ENCODE data around the gene FCHO1.

DNA sequence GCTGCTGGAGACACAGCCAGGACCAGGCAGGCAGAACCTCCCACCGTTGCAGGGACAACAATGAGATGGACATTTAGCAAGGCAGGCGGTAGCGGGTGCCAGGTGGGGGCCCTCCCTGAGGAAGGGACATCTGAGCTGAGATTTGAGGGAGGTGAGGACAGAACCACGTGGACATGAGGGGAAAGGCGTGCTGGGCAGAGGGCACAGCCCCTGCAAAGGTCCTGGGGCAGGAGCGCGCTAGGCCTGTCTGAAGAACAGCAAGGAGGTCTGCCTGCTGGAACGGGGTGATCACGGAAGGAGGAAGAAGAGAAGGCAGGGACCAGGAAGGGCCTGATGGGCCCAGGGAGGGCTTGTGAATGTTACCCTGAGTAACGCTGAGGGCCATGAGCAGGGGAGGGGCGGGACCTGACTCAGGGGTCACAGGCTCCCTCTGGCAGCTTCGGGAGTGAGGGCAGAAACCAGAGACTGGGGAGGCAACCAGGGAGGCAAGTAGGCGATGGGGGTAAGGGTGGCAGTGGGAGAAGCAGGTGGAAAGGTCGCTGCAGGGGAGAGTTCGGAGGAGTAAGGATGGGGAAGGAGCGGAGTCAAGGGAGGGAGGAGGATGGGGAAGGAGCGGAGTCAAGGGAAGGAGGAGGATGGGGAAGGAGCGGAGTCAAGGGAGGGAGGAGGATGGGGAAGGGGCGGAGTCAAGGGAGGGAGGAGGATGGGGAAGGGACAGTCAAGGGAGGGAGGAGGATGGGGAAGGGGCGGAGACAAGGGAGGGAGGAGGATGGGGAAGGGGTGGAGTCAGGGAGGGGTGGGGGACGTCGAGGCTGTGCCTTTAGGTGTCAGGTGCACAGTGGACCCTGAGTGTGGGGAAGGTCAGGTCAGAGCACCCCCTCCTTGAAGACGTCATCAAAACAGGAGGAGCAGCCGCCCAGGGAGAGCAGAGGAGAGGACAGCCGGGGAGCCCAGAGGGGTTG lies 28.0 kb downstream of the FCHO1 start:
- TF ChIP-seq, protein P1, sequence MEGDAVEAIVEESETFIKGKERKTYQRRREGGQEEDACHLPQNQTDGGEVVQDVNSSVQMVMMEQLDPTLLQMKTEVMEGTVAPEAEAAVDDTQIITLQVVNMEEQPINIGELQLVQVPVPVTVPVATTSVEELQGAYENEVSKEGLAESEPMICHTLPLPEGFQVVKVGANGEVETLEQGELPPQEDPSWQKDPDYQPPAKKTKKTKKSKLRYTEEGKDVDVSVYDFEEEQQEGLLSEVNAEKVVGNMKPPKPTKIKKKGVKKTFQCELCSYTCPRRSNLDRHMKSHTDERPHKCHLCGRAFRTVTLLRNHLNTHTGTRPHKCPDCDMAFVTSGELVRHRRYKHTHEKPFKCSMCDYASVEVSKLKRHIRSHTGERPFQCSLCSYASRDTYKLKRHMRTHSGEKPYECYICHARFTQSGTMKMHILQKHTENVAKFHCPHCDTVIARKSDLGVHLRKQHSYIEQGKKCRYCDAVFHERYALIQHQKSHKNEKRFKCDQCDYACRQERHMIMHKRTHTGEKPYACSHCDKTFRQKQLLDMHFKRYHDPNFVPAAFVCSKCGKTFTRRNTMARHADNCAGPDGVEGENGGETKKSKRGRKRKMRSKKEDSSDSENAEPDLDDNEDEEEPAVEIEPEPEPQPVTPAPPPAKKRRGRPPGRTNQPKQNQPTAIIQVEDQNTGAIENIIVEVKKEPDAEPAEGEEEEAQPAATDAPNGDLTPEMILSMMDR (conservative IDR thresholded peaks at IDR 0.05; ENCODE audit: low read depth in 2 of 2): no peak
- TF ChIP-seq, protein P2, sequence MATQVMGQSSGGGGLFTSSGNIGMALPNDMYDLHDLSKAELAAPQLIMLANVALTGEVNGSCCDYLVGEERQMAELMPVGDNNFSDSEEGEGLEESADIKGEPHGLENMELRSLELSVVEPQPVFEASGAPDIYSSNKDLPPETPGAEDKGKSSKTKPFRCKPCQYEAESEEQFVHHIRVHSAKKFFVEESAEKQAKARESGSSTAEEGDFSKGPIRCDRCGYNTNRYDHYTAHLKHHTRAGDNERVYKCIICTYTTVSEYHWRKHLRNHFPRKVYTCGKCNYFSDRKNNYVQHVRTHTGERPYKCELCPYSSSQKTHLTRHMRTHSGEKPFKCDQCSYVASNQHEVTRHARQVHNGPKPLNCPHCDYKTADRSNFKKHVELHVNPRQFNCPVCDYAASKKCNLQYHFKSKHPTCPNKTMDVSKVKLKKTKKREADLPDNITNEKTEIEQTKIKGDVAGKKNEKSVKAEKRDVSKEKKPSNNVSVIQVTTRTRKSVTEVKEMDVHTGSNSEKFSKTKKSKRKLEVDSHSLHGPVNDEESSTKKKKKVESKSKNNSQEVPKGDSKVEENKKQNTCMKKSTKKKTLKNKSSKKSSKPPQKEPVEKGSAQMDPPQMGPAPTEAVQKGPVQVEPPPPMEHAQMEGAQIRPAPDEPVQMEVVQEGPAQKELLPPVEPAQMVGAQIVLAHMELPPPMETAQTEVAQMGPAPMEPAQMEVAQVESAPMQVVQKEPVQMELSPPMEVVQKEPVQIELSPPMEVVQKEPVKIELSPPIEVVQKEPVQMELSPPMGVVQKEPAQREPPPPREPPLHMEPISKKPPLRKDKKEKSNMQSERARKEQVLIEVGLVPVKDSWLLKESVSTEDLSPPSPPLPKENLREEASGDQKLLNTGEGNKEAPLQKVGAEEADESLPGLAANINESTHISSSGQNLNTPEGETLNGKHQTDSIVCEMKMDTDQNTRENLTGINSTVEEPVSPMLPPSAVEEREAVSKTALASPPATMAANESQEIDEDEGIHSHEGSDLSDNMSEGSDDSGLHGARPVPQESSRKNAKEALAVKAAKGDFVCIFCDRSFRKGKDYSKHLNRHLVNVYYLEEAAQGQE (IDR thresholded peaks at IDR 0.05; ENCODE audit: unreplicated experiment): no peak
- TF ChIP-seq EZH2 (IDR thresholded peaks at IDR 0.05; ENCODE audit: low read depth, unreplicated experiment): no peak

All from GM23338 (cell line).